Measurements from ENCODE around the gene CIAPIN1.
"Not testable (repeated sequence)": the region's sequence is repeated elsewhere in the genome, so short reads cannot be mapped to it uniquely, and the experiment has no call there.

CIAPIN1 gene

DNA sequence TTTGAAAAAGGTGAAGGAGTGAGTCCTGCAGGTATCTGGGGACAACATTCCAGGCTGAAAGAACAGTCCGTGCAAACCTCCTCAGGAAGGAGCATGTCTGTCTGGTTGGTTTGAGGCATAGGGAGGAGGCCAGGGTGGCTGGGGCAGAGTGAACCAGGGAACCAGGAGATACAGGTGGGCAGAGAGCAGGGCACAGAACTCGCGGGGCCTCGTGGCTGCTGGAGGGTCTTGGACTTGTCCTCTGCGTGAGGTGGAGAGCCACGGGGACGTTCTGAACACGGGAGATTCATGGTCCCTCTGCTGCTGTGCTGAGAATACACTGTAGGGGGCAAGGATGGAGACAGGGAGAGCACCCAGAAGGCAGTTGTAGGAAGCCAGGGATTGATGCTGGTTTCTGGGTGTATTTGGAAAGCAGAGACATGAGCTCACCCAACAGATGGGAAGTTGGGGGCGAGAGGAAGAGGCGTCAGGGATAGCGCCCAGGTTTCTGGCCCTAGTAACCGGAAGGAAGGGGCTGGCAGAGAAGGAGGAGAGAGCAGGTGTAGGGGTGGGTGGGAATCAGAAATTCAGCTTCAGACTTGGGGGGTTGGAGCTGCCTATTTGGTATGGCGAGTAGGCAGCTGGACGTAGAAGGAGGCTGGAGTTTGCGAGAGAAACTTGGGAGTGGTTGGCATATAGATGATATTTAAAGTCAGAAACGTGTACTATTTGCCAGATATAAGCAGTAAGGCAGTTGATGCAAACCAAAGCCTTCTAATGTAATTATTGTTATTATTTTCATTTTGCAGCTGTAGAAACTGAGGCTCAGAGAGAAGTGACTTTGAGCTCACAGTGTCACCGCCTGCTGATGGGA, 43.0 kb downstream of the CIAPIN1 start, which contains the start of gene CCL17:
Gene CCL17, plus strand, starts transcription at position 803 of the 853 bp plus-strand sequence. CDS start 9,166 bp downstream, outside the sequence.
- DNase-seq: no peak

DNA sequence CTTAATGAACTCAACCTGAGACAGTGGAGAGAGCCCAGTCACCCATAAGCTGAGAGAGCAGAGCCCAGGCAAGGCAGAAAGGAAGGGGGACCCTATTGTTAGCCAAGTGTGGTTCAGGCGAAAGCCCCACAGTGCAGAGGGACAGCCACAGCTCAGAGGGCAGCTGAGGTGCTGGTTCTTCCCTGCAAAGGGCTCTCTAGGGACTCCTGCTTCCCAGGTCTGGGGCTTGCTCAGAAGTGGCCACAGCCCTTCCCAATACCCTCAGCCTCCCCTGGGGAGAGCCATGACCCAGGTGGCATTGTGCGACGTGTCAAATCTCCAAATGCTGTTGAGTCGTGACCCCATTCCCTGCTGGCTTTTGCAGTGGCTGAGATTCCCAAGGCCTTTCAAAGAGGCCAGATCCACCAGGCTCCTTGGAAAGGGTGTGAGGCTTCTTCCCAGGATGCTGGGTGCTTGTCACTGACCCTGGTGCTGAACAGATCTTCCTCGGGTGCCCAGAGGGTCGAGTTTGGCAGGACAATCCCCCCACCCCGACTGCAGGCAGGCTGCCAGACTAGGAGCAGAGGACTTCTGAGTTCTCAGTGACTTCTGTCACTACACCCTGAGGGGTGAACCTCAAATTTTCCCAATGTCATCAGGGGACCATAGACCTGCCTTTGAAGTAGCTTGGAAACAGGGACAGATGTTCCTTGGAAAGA, 45.1 kb downstream of the CIAPIN1 start:
- no peak for DNase-seq

DNA sequence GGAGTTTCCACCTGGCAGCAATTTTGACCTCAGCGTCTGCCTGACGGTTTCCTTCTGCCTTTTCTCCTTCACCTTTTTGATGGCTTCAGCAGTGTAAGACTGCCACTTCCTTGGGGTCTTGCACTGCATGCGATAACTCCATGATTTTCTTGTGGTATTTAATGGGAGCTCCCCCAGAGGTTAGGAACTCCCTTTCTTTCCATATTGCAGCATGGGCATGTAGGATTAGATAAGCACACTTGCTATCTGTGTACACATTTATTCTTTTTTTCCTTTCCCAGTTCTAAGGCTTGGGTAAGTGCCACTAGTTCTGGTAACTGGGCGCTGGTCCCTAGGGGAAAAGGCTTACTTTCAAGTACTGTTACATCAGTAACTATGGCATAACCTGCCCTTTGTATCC, 49.7 kb downstream of the CIAPIN1 start:
- DNase-seq: not testable (repeated sequence)

DNA sequence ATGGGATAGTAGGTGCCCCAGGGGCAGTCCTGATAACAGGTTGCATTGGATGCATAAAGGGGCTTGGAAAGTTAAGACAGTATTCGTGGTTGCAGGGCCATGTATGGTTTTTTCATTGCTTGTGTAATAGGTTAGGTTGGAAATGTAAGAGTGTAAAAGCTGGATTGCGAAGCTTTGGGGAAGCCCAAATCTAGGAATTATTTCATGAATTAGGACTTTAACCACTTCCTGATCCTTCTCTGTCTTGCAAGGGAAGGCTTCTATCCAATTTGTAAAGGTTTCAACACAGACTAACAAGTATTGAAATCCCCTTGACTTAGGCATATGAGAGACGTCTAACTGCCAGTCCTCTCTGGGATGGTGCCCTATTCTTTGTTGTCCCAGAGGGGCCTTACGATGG, 50.4 kb downstream of the CIAPIN1 start:
- DNase-seq: no peak

DNA sequence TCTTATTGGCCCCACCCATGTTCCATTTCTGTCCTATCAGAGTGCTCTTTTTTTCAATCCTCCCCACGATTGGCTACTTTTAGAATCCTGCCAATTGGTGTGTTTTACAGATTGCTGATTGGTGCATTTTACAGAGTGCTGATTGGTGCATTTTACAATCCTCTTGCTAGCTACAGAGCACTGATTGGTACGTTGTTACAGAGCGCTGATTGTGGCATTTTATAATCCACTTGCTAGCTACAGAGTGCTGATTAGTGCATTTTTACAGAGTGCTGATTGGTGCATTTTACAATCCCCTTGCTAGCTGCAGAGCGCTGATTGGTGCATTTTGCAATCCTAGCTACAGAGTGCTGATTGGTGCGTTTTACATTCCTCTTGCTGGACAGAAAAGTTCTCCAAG, 52.2 kb downstream of the CIAPIN1 start:
- DNase-seq: no peak

DNA sequence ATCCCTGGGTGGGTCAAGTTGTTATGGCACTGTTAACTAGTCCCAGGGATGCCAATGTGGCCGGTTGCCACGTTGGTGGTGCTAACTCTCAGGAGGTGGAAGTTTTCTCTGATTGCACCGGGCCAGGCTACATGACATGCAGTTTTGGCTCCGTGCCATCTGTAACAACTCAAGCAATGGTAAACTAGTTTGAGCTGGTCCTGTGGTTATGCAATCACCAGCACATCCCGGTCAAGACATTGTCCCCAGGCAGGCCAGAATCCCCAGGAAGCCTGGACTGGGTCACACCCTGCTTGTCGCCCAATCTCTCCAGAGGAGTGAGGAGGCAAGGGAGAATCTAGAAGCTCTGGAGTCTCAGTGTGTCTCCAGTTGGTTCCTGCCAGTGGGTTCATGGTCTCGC, 52.7 kb downstream of the CIAPIN1 start:
- DNase-seq: no peak

DNA sequence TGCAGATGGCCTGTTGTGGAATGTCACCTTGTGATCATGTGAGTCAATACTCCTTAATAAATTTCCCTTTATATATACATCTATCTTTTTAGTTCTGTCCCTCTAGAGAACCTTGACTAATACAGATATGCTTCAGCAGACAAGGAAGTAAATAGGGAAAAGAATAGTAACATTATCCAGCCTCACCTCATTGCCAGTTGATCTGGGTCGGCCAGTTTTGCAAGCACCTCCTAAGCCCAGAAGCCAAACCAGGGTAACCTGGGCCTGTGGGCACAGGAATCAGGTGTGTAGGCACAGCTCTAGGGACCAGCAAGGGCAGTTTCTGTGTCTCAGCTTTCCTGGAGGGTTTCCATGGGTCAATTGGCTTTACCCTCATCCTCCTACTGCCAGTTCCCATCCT, 54.5 kb downstream of the CIAPIN1 start:
- DNase-seq: no peak

DNA sequence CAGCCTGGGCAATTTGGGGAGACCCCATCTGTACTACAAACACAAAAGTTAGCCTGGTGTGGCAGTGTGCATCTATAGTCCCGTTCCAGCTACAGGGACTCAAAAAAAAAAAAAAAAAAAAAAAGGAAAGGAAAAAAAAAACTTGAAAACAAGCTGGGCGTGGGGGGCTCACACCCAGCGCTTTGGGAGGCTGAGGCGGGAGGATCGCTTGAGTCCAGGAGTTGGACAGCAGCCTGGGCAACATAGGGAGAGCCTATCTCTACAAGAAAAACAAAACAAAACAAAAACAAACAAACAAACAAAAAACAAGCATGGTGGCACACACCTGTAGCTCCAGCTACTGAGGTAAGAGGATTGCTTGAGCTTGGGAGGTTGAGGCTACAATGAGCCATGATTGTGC, 55.5 kb downstream of the CIAPIN1 start:
- no peak for DNase-seq

DNA sequence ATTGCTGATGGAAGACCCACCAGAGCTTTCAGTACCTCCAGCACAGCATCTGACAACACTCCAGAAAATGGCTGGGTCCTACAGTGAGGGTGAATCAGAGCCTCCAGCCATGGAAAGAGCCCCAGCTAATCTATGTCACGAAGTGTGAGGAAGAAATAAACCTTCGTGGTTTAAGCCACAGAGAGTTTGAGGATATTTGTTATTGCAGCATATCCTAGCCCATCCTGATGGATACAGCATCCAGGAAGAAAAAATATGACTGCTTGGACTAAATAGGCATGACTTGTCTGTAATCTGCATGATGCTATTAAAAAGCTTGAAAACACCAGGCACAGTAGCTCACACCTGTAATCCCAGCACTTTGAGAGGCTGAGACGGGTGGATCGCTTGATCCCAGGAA, 55.9 kb downstream of the CIAPIN1 start:
- DNase-seq: no peak

DNA sequence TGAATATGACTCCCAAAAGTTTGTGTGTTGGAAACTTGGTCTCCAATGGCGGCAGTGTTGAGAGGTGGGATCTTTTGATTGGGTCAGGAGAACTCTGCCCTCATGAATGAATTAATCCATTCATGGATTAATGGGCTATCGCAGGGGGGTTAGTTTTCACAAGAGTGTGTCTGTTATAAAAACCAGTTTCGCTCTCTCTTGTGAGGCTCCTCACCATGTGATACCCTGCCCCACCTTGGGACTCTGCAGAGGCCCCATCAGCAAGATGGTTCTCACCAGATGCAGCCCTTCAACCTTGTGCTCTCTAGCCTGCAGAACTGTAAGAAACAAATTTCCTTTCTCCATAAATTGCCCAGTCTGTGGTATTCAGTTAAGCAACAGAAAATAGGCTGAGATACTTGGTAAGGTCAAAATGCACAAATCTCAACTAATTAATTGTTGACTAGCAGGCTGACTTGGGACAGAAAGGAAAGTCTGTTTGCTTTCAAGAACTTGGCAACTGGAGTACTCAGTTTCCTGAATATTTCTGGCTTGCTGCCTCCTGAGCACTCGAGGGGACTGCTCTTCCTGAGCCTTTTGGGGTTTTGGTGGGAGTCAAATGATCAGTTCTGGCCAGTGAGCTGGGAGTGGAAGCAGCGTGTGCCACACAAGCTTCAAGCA, 56.4 kb downstream of the CIAPIN1 start:
- DNase-seq: no peak

DNA sequence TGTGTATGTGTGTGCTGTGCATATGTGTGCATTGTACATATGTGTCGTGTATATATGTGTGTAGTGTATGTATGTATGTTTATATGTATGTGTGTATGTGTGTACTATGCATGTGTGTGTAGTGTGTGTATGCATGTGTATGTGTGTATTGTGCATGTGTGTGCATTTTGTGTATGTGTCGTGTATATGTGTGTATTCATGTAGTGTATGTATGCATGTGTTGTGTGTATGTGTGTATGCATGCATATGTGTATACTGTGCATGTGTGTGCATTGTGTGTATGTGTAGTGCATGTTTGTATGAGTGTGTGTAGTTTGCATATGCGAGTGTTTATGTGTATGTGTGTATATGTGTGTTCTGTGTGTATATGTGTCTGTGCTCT, 58.1 kb downstream of the CIAPIN1 start:
- no peak for DNase-seq

DNA sequence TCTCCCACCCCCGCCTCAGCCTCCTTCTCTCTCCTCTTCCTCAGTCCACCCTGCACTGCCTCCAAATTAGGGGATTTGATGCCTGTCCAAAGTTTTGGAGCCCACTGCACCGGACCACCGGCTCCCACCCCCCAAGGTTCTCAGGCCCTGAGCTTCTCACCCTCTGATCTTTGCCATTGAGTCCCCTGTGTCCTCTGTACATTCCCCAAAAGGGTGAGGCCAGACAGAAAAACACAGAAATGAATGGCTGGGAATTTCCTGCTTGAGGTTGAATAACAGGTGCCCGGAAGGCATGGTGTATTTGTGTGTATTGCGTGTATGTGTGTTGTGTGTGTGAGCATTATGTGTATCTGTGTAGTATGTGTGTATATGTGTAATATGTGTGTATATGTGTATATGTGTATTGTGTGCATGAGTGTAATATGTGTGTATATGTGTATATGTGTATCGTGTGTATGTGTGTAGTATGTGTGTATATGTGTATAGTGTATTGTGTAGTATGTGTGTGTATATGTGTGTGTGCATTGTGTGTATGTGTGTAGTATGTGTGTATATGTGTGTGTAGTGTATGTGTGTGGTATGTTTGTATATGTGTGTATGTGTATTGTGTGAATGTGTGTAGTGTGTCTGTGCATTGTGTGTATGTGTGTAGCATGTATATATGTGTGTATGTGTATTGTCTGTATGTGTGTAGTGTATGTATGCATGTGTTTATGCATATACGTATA, 58.7 kb downstream of the CIAPIN1 start:
- DNase-seq: no peak

DNA sequence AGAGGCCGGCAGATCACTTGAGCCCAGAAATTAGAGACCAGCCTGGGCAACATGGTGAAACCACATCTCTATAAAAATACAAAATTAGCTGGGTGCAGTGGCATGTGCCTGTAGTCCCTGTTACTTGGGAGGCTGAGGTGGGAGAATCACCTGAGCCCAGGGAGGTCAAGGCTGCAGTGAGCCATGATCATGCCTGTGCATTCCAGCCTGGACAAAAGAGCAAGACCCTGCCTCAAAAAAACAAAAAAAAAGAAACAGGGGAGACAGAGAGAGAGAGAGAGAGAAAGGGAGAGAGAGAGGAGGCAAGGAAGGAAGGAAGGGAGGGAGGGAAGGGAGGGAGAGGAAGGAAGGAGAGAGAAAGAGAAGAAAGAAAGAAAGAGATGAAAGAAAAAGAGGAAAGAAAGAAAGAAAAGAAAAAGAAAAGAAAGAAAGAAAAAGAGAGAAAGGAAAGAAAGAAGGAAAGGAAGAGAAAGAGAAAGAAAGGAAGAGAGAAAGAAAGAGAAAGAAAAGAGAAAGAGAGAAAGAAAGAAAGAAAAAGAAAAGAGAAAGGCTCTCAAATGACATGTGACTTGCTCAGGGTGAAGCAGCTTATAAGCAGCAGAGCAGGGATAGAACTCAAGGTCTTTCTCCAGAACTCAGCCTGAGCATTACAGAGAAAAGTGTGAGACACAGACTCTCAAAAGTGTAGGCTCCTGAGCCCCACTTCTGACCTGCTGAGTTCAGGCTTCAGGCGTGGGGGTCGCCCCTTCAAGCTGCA, 59.4 kb downstream of the CIAPIN1 start:
- no peak for DNase-seq

DNA sequence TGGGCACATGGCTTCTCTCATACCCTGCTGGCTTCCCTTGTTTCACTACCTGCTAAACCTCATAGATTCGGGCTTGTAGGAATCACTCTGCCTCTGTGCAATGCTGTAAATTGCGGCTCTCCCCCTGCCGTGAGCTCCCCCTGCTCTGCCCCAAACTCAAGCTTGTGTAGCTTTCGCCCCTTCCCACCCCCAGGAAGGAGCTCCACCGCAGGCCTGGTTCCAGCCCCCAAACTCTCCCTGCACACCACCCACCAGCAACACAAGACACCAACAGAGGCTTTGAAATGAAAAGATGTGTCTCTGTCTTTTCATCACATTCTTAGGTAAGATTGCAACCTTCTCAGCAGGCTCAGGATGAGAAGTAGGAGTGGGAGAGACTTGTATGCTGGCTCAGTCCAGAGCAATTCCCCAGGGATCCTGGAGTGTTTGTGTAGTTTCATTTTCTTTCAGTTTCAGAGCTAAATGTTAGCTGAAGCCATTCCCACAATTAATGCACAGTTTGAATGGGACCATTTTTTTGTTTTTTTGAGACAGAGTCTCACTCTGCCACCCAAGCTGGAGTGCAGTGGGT, 60.7 kb downstream of the CIAPIN1 start:
- no peak for DNase-seq

DNA sequence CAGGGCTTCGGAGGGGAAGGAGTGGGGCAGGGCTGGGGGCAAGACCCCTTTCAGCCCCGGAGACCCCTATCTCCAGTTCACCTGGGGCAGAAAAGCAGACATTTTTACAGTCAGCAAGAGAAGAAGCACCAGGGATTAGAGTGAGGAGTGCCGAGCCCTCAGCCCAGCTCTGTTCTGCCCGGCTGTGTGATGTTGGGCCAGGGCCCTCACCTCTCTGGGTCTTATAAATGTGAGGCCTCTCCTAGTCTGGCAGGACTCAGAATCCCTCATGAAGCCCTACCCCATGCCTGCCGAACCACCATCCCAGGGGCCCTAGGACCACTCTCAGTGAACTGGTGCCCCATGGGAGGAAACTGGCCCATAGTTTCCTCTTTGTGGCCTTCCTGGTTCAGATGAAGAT, 62.1 kb downstream of the CIAPIN1 start:
- DNase-seq: no peak

DNA sequence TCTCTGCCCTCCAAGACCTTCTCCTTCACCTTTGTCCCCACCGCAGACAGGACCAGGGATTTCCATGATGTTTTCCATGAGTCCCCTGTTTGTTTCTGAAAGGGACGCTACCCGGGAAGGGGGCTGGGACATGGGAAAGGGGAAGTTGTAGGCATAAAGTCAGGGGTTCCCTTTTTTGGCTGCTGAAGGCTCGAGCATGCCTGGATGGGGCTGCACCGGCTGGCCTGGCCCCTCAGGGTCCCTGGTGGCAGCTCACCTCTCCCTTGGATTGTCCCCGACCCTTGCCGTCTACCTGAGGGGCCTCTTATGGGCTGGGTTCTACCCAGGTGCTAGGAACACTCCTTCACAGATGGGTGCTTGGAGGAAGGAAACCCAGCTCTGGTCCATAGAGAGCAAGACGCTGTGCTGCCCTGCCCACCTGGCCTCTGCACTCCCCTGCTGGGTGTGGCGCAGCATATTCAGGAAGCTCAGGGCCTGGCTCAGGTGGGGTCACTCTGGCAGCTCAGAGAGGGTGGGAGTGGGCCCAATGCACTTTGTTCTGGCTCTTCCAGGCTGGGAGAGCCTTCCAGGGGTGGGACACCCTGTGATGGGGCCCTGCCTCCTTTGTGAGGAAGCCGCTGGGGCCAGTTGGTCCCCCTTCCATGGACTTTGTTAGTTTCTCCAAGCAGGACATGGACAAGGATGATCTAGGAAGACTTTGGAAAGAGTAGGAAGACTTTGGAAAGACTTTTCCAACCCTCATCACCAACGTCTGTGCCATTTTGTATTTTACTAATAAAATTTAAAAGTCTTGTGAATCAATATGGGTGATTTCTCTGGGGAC, 62.7 kb downstream of the CIAPIN1 start:
- DNase-seq: no peak

DNA sequence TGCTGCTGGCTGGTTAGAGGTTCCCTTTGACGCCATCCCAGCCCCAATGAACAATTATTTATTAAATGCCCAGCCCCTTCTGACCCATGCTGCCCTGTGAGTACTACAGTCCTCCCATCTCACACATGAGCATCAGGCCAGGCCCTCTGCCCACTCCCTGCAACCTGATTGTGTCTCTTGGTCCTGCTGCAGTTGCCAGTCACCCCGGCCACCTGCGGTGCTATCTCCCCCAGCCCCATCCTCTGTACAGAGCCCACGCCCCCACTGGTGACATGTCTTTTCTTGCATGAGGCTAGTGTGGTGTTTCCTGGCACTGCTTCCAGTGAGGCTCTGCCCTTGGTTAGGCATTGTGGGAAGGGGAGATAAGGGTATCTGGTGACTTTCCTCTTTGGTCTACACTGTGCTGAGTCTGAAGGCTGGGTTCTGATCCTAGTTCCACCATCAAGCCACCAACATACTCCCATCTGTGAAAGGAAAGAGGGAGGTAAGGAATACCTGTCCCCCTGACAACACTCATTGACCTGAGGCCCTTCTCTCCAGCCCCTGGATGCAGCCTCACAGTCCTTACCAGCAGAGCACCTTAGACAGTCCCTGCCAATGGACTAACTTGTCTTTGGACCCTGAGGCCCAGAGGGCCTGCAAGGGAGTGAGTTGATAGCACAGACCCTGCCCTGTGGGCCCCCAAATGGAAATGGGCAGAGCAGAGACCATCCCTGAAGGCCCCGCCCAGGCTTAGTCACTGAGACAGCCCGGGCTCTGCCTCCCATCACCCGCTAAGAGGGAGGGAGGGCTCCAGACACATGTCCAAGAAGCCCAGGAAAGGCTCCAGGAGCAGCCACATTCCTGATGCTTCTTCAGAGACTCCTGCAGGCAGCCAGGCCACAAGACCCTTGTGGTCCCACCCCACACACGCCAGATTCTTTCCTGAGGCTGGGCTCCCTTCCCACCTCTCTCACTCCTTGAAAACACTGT, 63.6 kb downstream of the CIAPIN1 start:
- no peak for DNase-seq

DNA sequence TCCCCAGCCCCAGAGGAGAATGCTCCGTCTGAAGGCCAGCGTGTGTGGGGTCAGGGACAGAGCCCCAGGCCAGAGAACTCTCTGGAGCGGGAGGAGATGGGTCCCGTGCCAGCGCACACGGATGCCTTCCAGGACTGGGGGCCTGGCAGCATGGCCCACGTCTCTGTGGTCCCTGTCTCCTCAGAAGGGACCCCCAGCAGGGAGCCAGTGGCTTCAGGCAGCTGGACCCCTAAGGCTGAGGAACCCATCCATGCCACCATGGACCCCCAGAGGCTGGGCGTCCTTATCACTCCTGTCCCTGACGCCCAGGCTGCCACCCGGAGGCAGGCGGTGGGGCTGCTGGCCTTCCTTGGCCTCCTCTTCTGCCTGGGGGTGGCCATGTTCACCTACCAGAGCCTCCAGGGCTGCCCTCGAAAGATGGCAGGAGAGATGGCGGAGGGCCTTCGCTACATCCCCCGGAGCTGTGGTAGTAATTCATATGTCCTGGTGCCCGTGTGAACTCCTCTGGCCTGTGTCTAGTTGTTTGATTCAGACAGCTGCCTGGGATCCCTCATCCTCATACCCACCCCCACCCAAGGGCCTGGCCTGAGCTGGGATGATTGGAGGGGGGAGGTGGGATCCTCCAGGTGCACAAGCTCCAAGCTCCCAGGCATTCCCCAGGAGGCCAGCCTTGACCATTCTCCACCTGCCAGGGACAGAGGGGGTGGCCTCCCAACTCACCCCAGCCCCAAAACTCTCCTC, 64.5 kb downstream of the CIAPIN1 start:
- no peak for DNase-seq

All from NCI-H187 treated with DMSO at 0.1 percent for 48 hours (cell line).